ENCODE results near the gene RPLP2.

The RPLP2 gene

GRCh38 chr11:803770-804598, 5.8 kb upstream of the RPLP2 start:
- Histone ChIP-seq H3K4me1 (ENCODE audit: control insufficient read depth, insufficient read depth, low read length) (no peaks in the 10 kb centered on the region), H3K36me3 (ENCODE audit: control insufficient read depth in 2 of 2, insufficient read depth in 1 of 2, low read length in 2 of 2) (peaks cover 0 to 52% of the 10 kb centered on the region in 2 experiments; a peak in 1 of 3 replicates), H3K9me3 (ENCODE audit: control insufficient read depth, insufficient read depth, low read depth, low read length) (no peaks in the 10 kb centered on the region), H3K27ac (ENCODE audit: extremely low read depth, low read depth, low read length) (peak overlapping the region; percentile 81), H3K4me3 (ENCODE audit: low read depth, low read length) (peak overlapping the region; percentile 60)
- ChIA-PET CTCF (interaction anchor here (1.0 to 1.1 kb wide), 2 partner anchors 15 to 35 kb away, joined by 3 read pairs; no protein-coding TSS in a partner anchor), POLR2A (interaction anchor here (0.6 to 5.2 kb wide), 5 partner anchors 14 to 588 kb away, joined by 3 to 42 read pairs (median 3); partner anchors contain the start of gene PNPLA2)
- TF ChIP-seq ZNF548 (tag by site-specific recombination; IDR thresholded peaks at IDR 0.05) (no peak), ZNF610 (tag by site-specific recombination; IDR thresholded peaks at IDR 0.05; ENCODE audit: borderline replicate concordance) (no peak), ZSCAN30 (tag by site-specific recombination; IDR thresholded peaks at IDR 0.05) (no peak), ZEB2 (tag by site-specific recombination; IDR thresholded peaks at IDR 0.05) (0 out of 2 replicates have a peak, but pooled peaks have one; percentile 14), ZNF658 (tag by site-specific recombination; IDR thresholded peaks at IDR 0.05) (no peak), ZNF140 (tag by site-specific recombination; IDR thresholded peaks at IDR 0.05) (no peak), ZNF184 (tag by site-specific recombination; IDR thresholded peaks at IDR 0.05) (no peak), ZNF501 (tag by site-specific recombination; IDR thresholded peaks at IDR 0.05) (no peak), SP7 (tag by site-specific recombination; IDR thresholded peaks at IDR 0.05) (no peak), ZBTB44 (tag by site-specific recombination; IDR thresholded peaks at IDR 0.05) (peak; percentile 26; the same call in 1 of the 2 replicates), SETDB1 (IDR thresholded peaks at IDR 0.05; ENCODE audit: insufficient read length, low read length) (no peak), ZBTB20 (tag by site-specific recombination; IDR thresholded peaks at IDR 0.05) (peak; percentile 80), ZNF214 (tag by site-specific recombination; IDR thresholded peaks at IDR 0.05; ENCODE audit: borderline replicate concordance) (no peak), ZFP69B (tag by site-specific recombination; IDR thresholded peaks at IDR 0.05) (peak; percentile 85), PBX3 (CRISPR knock-in tag; IDR thresholded peaks at IDR 0.05) (peak; percentile 60; the same call in 1 of the 2 replicates), ZNF112 (tag by site-specific recombination; IDR thresholded peaks at IDR 0.05) (no peak), ZNF280D (tag by site-specific recombination; IDR thresholded peaks at IDR 0.05) (no peak), ZBTB10 (tag by site-specific recombination; IDR thresholded peaks at IDR 0.05) (no peak), ZNF580 (tag by site-specific recombination; IDR thresholded peaks at IDR 0.05) (no peak), SALL2 (tag by site-specific recombination; IDR thresholded peaks at IDR 0.05; ENCODE audit: borderline replicate concordance) (no peak), GLIS2 (tag by site-specific recombination; IDR thresholded peaks at IDR 0.05) (no peak), ZNF366 (tag by site-specific recombination; conservative IDR thresholded peaks at IDR 0.05) (no peak), ZNF266 (tag by site-specific recombination; IDR thresholded peaks at IDR 0.05; ENCODE audit: low read depth) (no peak), ZNF561 (tag by site-specific recombination; IDR thresholded peaks at IDR 0.05; ENCODE audit: borderline replicate concordance) (no peak), ZNF274 (IDR thresholded peaks at IDR 0.05; ENCODE audit: low read length) (no peak), ZNF274 (tag by site-specific recombination; IDR thresholded peaks at IDR 0.05; ENCODE audit: borderline replicate concordance) (no peak), ZNF350 (tag by site-specific recombination; IDR thresholded peaks at IDR 0.05) (no peak), ZFP41 (tag by site-specific recombination; IDR thresholded peaks at IDR 0.05; ENCODE audit: borderline replicate concordance) (no peak)

Data from HEK293 (cell line).